ENCODE measurements around the gene GGCX.

GGCX gene

DNA sequence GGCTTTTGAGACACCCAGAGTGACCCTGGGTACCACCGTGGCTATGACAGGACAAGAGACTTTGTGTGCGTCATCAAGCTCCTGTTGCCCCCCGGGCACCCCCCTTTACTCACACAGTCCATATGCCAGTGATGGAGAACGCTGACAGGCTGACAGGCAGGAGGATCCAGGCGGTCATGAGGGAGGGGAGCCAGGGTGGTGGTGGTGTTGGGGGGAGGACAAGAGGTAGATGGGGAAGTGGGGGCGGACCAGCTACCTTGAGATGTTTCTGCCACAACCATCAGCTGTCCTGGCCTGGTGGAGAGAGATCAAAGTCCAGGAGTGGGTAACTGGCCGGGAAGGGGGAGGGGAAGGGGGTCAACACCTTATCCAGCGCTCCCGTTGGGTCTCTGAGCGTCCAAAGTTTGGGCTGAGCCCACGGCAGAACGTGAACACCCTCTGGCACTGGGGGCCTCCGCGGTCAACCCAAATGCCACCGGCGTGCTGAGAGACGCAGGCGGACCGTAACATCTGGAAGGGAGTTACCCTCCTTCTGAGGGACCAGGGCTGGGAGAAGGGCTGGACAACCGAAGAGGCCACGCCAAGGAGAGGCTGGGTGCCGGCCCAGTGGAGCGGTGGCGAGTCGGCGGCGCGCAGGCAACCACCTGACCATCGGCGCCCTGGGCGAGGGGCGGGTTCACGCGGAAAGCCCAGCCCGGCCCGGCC is 40.6 kb upstream of the GGCX start:
- TF ChIP-seq, protein P1, sequence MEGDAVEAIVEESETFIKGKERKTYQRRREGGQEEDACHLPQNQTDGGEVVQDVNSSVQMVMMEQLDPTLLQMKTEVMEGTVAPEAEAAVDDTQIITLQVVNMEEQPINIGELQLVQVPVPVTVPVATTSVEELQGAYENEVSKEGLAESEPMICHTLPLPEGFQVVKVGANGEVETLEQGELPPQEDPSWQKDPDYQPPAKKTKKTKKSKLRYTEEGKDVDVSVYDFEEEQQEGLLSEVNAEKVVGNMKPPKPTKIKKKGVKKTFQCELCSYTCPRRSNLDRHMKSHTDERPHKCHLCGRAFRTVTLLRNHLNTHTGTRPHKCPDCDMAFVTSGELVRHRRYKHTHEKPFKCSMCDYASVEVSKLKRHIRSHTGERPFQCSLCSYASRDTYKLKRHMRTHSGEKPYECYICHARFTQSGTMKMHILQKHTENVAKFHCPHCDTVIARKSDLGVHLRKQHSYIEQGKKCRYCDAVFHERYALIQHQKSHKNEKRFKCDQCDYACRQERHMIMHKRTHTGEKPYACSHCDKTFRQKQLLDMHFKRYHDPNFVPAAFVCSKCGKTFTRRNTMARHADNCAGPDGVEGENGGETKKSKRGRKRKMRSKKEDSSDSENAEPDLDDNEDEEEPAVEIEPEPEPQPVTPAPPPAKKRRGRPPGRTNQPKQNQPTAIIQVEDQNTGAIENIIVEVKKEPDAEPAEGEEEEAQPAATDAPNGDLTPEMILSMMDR (IDR thresholded peaks at IDR 0.05) = no peak

- TF ChIP-seq, protein P1 (IDR thresholded peaks at IDR 0.05) = no peak
Measured at GRCh38 chr2:85600951-85601770, 39.9 kb upstream of the GGCX start.

GRCh38 chr2:85600235-85600575 is 38.9 kb upstream of the GGCX start:
- TF ChIP-seq, protein P1 (IDR thresholded peaks at IDR 0.05) = no peak

GRCh38 chr2:85599468-85600234 is 38.4 kb upstream of the GGCX start:
- TF ChIP-seq, protein P1 (IDR thresholded peaks at IDR 0.05) = no peak

DNA sequence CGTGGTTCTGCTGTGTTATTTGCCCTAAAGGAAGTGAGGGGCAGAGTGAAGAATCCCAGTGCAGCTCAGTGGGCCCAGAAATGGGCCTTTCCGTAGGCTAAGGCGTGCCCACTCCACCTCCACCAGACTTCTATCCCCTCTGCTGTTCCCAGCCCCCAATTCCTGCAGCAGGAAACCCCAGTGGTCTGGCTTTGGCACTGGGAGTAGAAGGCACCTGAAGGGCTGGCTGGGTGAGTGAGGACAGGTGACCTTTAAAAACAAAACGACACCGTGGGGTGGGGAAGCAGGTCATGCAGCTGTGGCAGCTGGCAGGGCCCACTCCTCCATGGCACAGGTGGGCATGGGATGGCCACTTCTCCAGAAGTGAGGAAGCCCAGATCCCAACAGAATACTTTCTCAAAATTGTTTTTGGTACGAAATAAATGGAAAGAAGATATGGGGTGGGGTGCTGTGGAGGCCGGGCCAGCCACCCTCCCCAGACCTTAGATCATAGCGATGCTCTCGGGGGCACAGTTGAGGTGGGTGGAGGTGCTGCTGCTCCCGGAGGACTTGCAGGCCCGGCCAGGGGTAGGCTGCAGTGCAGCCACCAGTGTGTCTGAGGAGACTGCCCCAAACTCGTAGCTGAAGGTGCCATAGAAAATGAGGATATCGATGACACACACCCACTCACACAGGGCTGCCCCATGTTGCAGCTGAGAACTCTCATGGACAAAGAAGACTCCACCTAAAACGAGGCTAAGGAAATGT is 37.5 kb upstream of the GGCX start:
- TF ChIP-seq, protein P1 (IDR thresholded peaks at IDR 0.05) = no peak

GRCh38 chr2:85597241-85597640 is 35.9 kb upstream of the GGCX start:
- TF ChIP-seq, protein P1 (IDR thresholded peaks at IDR 0.05) = no peak

Data from LNCAP (cell line).